IMR-90 (cell line): ENCODE measurements around the gene GNAI2. TPM values are rescaled to one million over a fixed set of nuclear protein-coding genes. Genes with fewer than 3 reads are reported as not detected.

Source experiments
- ATAC-seq: fragments of 200-7000 bp; cut with Tn5 transposase; 2 replicates; pipeline ENCODE4 v1.9.1; 2020; ENCODE audit warnings: low read depth, mild to moderate bottlenecking, moderate library complexity
- BruUV-seq: library from RNA; stranded (reverse); fragments of 400-500 nt; replicated peaks from 2 replicates; lab custom pipeline; 2021; lab: Mats Ljungman, UMichigan
- CTCF ChIA-PET: fragments of 300-600 bp; formaldehyde crosslinking; extraction: SDS; loops from one replicate; lab custom pipeline; 2021; ENCODE audit warnings: antibody characterized with exemption; lab: Yijun Ruan, JAX
- POLR2A ChIA-PET: fragments of 300-600 bp; sonication (Branson Sonifier 250); formaldehyde crosslinking; loops from one replicate; lab custom pipeline; 2022; ENCODE audit warnings: antibody characterized with exemption; ENCODE audit not compliant: unreplicated experiment; lab: Charles Lee
- DNase-seq: peaks from one replicate; pipeline ENCODE4 v3.0.0; 2013
- H2AFZ ChIP-seq: replicated peaks from 2 replicates; pipeline ENCODE3; 2013; ENCODE audit warnings: low read length, mild to moderate bottlenecking; ENCODE audit not compliant: poor library complexity
- H2AK5ac ChIP-seq: 2 replicates; pipeline ENCODE4 v1.6.1; 2013; ENCODE audit warnings: low read depth, low read length, inconsistent platforms
- H2AK9ac ChIP-seq: replicated peaks from 2 replicates; pipeline ENCODE3; 2013; ENCODE audit warnings: mild to moderate bottlenecking, low read depth, low read length, moderate library complexity; ENCODE audit not compliant: poor library complexity
- H2BK120ac ChIP-seq: 2 replicates; pipeline ENCODE4 v1.6.1; 2013; ENCODE audit warnings: low read depth, low read length, inconsistent platforms
- H2BK15ac ChIP-seq: 3 replicates; pipeline ENCODE4 v1.6.1; 2013; ENCODE audit warnings: low read depth, low read length, inconsistent platforms
- H2BK20ac ChIP-seq: 2 replicates; pipeline ENCODE4 v1.6.1; 2013; ENCODE audit warnings: low read depth, mild to moderate bottlenecking, inconsistent platforms, low read length, moderate library complexity
- H2BK5ac ChIP-seq: 2 replicates; pipeline ENCODE4 v1.6.1; 2013; ENCODE audit warnings: mild to moderate bottlenecking, low read depth, low read length, inconsistent platforms; ENCODE audit not compliant: poor library complexity, severe bottlenecking
- H3K14ac ChIP-seq: replicated peaks from 2 replicates; pipeline ENCODE4 v1.6.1; 2013; ENCODE audit warnings: low read depth, low read length, inconsistent platforms
- H3K18ac ChIP-seq: 2 replicates; pipeline ENCODE4 v1.6.1; 2013; ENCODE audit warnings: low read depth, low read length, control low read depth
- H3K23ac ChIP-seq: 2 replicates; pipeline ENCODE4 v1.6.1; 2013; ENCODE audit warnings: low read depth, low read length, inconsistent platforms
- H3K27ac ChIP-seq: 2 replicates; pipeline ENCODE4 v1.5.1; 2013; ENCODE audit warnings: mild to moderate bottlenecking, control low read depth, low read length; ENCODE audit not compliant: insufficient read depth
- H3K27me3 ChIP-seq: 2 replicates; pipeline ENCODE4 v1.6.1; 2013; ENCODE audit warnings: low read length; ENCODE audit not compliant: control insufficient read depth, insufficient read depth
- H3K36me3 ChIP-seq: 2 replicates; pipeline ENCODE4 v1.6.1; 2013; ENCODE audit warnings: low read length, mixed read lengths; ENCODE audit not compliant: control insufficient read depth, insufficient read depth
- H3K4ac ChIP-seq: 2 replicates; pipeline ENCODE4 v1.6.1; 2013; ENCODE audit warnings: low read depth, low read length, inconsistent platforms
- H3K4me1 ChIP-seq: 2 replicates; pipeline ENCODE4 v1.6.1; 2013; ENCODE audit warnings: low read length, mixed read lengths; ENCODE audit not compliant: control insufficient read depth, insufficient read depth
- H3K4me2 ChIP-seq: 2 replicates; pipeline ENCODE4 v1.6.1; 2013; ENCODE audit warnings: low read depth, mild to moderate bottlenecking, control low read depth, low read length, moderate library complexity
- H3K4me3 ChIP-seq: 2 replicates; pipeline ENCODE4 v1.5.1; 2013; ENCODE audit warnings: low read depth, mild to moderate bottlenecking, control low read depth, low read length, moderate library complexity; ENCODE audit not compliant: insufficient read depth
- H3K56ac ChIP-seq: 2 replicates; pipeline ENCODE4 v1.6.1; 2013; ENCODE audit warnings: low read length, inconsistent platforms; ENCODE audit not compliant: insufficient read depth; ENCODE audit errors: extremely low read depth
- H3K79me1 ChIP-seq, 2 experiments: 2 replicates each; pipeline ENCODE4 v1.6.1; 2013; ENCODE audit warnings: low read length in 2 of 2, inconsistent platforms in 1 of 2, low read depth in 1 of 2
- H3K9ac ChIP-seq: 2 replicates; pipeline ENCODE4 v1.6.1; 2013; ENCODE audit warnings: low read depth, low read length, control low read depth
- H3K9me1 ChIP-seq: 2 replicates; pipeline ENCODE4 v1.6.1; 2013; ENCODE audit warnings: low read length, inconsistent platforms; ENCODE audit not compliant: insufficient read depth
- H3K9me3 ChIP-seq: 2 replicates; pipeline ENCODE4 v1.6.1; 2013; ENCODE audit warnings: low read length; ENCODE audit not compliant: control insufficient read depth, insufficient read depth
- H4K20me1 ChIP-seq: 2 replicates; pipeline ENCODE4 v1.6.1; 2013; ENCODE audit warnings: low read length, inconsistent platforms; ENCODE audit not compliant: insufficient read depth
- H4K5ac ChIP-seq: 2 replicates; pipeline ENCODE4 v1.6.1; 2013; ENCODE audit warnings: mild to moderate bottlenecking, low read depth, low read length, control low read depth
- H4K8ac ChIP-seq, 2 experiments: 2 replicates each; pipeline ENCODE4 v1.6.1; 2013; ENCODE audit warnings: low read depth in 2 of 2, low read length in 2 of 2, control low read depth in 1 of 2, inconsistent platforms in 1 of 2
- H4K91ac ChIP-seq: 2 replicates; pipeline ENCODE4 v1.6.1; 2013; ENCODE audit warnings: low read depth, low read length, inconsistent platforms; ENCODE audit not compliant: insufficient read depth
- BHLHE40 ChIP-seq: fragments of 150-350 bp; IDR thresholded peaks from 2 replicates; pipeline ENCODE4 v1.6.1; 2016; ENCODE audit warnings: mild to moderate bottlenecking, low read depth, low read length
- CEBPB ChIP-seq: IDR thresholded peaks from 2 replicates; pipeline ENCODE4 v1.6.1; 2012; ENCODE audit warnings: low read depth, low read length, improper control_type of control experiment
- FOS ChIP-seq: fragments of 150-350 bp; IDR thresholded peaks from 2 replicates; pipeline ENCODE4 v1.6.1; 2016; ENCODE audit warnings: low read depth, low read length
- MAZ ChIP-seq: IDR thresholded peaks from 2 replicates; pipeline ENCODE4 v1.6.1; 2012; ENCODE audit warnings: low read depth, mild to moderate bottlenecking, low read length, improper control_type of control experiment, moderate library complexity, borderline replicate concordance
- WGBS, 2 experiments: methylation state at CpG; one replicate each; pipeline versions ENCODE4 v1.1.5 to v1.1.7; 2013; ENCODE audit warnings: missing lambda C conversion rate in 2 of 2; ENCODE audit not compliant: insufficient read length in 1 of 2; ENCODE audit errors: extremely low coverage in 2 of 2; 5-methylcytosine and 5-hydroxymethylcytosine counted together
- dilution Hi-C: fragments of 300-500 bp; cut with HindIII; formaldehyde crosslinking; loops from one replicate; pipeline ENCODE4 v1.14.3; 2018; ENCODE audit warnings: low sequenced_read_pairs; ENCODE audit not compliant: unreplicated experiment
- in situ Hi-C: fragments of 300-500 bp; cut with MboI; formaldehyde crosslinking; loops from 3 replicates; pipeline ENCODE4 v1.14.3; 2019; ENCODE audit warnings: low sequenced_read_pairs, inconsistent platforms, mixed read lengths
- intact Hi-C: fragments of 100-400 bp; cut with micrococcal nuclease; formaldehyde crosslinking; loops from 2 replicates; pipeline ENCODE4 v1.10.0; 2022
- polyA plus RNA-seq, 3 experiments: library from polyadenylated mRNA; depleted of rRNA; stranded (reverse); fragments of >200 nt; gene quantifications; 2 replicates each; pipeline ENCODE4 v1.2.3, GENCODE V29; 2012; ENCODE audit warnings: low replicate concordance in 1 of 3
- total RNA-seq: library from RNA; depleted of rRNA; stranded (reverse); fragments of >200 nt; gene quantifications from 2 replicates; pipeline ENCODE4 v1.2.3, GENCODE V29; 2012

Gene GNAI2
- total and polyA plus RNA-seq, 2 of the 4 experiments (the other 2 are of a cell fraction) = 867 to 1,079 TPM

GRCh38 chr3:50299929-50300680 lies 64.1 kb downstream of the GNAI2 start:
- peaks cover 13% of the 10 kb centered on the region for H3K4me1 ChIP-seq
- no peaks in the 10 kb centered on the region for H3K27me3 ChIP-seq
- DNase-seq = peak; percentile 57
- H3K14ac ChIP-seq = peak overlapping the region; percentile 7
- dilution Hi-C loops = no loop called here
- peak overlapping the region; percentile 16; the same call in 1 of the 2 replicates for H4K5ac ChIP-seq
- peak overlapping the region; percentile 59 for H2AK5ac ChIP-seq
- H3K9me1 ChIP-seq = peaks cover 21% of the 10 kb centered on the region
- H3K56ac ChIP-seq = peak overlapping the region; percentile 41
- CTCF ChIA-PET = interaction anchor here (1.9 kb wide), 1 partner anchor 24 kb away, joined by 4 read pairs; no protein-coding TSS in a partner anchor
- H2AFZ ChIP-seq = peak overlapping the region; percentile 95
- peak overlapping the region; percentile 73 for H3K23ac ChIP-seq
- intact Hi-C loops = no loop called here
- no peaks in the 10 kb centered on the region for H3K9me3 ChIP-seq
- H3K18ac ChIP-seq = peak overlapping the region; percentile 33; the same call in 1 of the 2 replicates
- TF ChIP-seq CEBPB (peak; percentile 45; the same call in 1 of the 2 replicates), BHLHE40 (no peak), MAZ (no peak), FOS (no peak)
- H3K79me1 ChIP-seq = peaks cover 13 to 31% of the 10 kb centered on the region in 2 experiments
- peak overlapping the region; percentile 71 for H3K9ac ChIP-seq
- peak overlapping the region; percentile 68 for H3K4ac ChIP-seq
- ATAC-seq = no peak
- no peaks in the 10 kb centered on the region for H3K36me3 ChIP-seq
- in situ Hi-C loops = no loop called here
- H4K20me1 ChIP-seq = no peaks in the 10 kb centered on the region
- H3K4me3 ChIP-seq = peak overlapping the region; percentile 59
- POLR2A ChIA-PET = no interaction called here
- WGBS, 2 experiments = 51% methylated on average over 6 of the region's 12 CpGs; no CpG with 5 or more reads in 1 of the 2 experiments
- peak overlapping the region; percentile 46 to 80; a peak in 3 of 4 replicates for H4K8ac ChIP-seq
- H2BK15ac ChIP-seq = peak overlapping the region; percentile 18; the same call in 1 of the 3 replicates
- H2AK9ac ChIP-seq = peak overlapping the region; percentile 90
- H2BK5ac ChIP-seq = peak overlapping the region; percentile 61
- BruUV-seq = no TSS peak
- peak overlapping the region; percentile 7; the same call in 1 of the 2 replicates for H2BK120ac ChIP-seq
- H4K91ac ChIP-seq = peak overlapping the region; percentile 30
- H3K4me2 ChIP-seq = peak overlapping the region; percentile 92
- peak overlapping the region; percentile 15; the same call in 1 of the 2 replicates for H2BK20ac ChIP-seq
- H3K27ac ChIP-seq = peak overlapping the region; percentile 63
